ENCODE data around the gene ZNF106. TPM values are rescaled to one million over a fixed set of nuclear protein-coding genes. Genes with fewer than 3 reads are reported as not detected.

Gene ZNF106
- 20.0 and 20.5 TPM in 2 replicates for polyA plus RNA-seq (2013)

DNA sequence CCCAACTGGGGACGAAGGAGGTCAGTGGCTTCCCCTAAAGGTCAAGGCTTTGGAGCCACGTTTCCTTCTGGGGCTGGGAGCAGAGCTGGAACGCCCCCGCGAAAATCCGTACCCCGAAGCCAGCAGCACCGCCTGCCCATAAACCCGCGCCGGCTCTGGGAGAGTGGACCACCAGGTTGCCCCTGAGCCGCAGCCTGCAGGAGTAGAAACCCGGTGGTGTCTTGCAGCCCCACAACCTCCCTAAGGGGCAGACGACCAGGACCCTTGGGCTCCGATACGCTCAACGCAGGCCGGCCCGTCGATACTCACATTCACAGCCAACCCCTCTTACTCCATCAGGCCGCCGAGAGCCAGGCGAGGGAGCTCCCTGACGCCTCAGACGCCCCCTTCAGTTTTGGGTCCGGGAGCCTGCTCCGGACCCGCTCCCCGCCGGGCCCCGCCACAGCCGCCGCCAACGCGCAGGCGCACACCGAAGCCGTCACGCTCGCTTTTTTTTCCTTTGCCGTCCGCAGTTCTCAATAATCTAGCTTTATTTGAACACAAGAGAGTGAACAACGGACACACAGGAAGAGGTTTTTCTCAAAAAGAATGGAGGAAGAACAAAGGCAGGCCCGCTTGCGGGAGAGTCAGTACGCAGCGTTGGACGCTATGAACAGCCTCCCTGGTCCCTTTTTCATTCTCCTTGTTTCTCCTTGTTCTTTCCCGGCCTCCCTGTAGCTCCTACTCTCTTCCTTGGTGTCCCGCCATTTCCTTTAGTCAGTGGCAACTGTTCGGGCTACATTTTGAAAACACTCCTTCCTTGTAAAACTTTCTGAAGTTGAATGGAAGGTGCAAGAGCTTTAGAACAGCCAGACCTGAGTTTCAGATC, at the start of gene ZNF106:
ZNF106 (minus strand) TSS at position 471 of the 868 bp plus-strand sequence. CDS start 18,852 bp downstream, outside the sequence.
- peak within 1 kb of the TSS; percentile 86 for H3K4me3 ChIP-seq (ENCODE audit: low read depth, low read length)
- no peaks in the 10 kb centered on the region for H3K9me3 ChIP-seq (ENCODE audit: insufficient read depth, low read depth, low read length)
- H4K12ac ChIP-seq (ENCODE audit: low read depth, low read length) = peak within 1 kb of the TSS; percentile 98
- peaks cover 0 to 3% of the 10 kb centered on the region in 2 experiments for H3K4me1 ChIP-seq (ENCODE audit: control insufficient read depth in 1 of 2, insufficient read depth in 2 of 2, low read length in 2 of 2)
- peak within 1 kb of the TSS; percentile 3 for H2AK5ac ChIP-seq (ENCODE audit: low read length)
- H3K9ac ChIP-seq (ENCODE audit: low read length) = peak within 1 kb of the TSS; percentile 93
- H4K8ac ChIP-seq (ENCODE audit: low read depth, low read length) = peak within 1 kb of the TSS; percentile 96
- H3K79me2 ChIP-seq (ENCODE audit: control insufficient read depth, insufficient read depth, low read length, poor library complexity) = peaks cover 6% of the 10 kb centered on the region
- peak within 1 kb of the TSS; percentile 93 for H3K4me2 ChIP-seq (ENCODE audit: low read length)
- H3K23ac ChIP-seq (ENCODE audit: low read length) = no peak within 1 kb of the TSS
- H3K79me1 ChIP-seq (ENCODE audit: low read length) = peaks cover 15% of the 10 kb centered on the region
- H3K14ac ChIP-seq (ENCODE audit: low read length) = peak within 1 kb of the TSS; percentile 94
- H3K27me3 ChIP-seq (ENCODE audit: insufficient read depth, low read length) = no peaks in the 10 kb centered on the region
- H2AFZ ChIP-seq (ENCODE audit: insufficient read depth, low read length, poor library complexity) = peak within 1 kb of the TSS; percentile 95
- no peaks in the 10 kb centered on the region for H3K36me3 ChIP-seq (ENCODE audit: control insufficient read depth in 1 of 2, insufficient read depth in 2 of 2, low read length in 2 of 2)
- peak within 1 kb of the TSS; percentile 86 for H2BK5ac ChIP-seq (ENCODE audit: low read depth, low read length, poor library complexity)
- H2BK120ac ChIP-seq (ENCODE audit: insufficient read depth, low read length, poor library complexity) = peak within 1 kb of the TSS; percentile 95
- peak; percentile 81 to 95 for DNase-seq
- WGBS (ENCODE audit: extremely low coverage, insufficient coverage, insufficient read length) = no CpG with 5 or more reads among the region's 51 CpGs
- H4K91ac ChIP-seq (ENCODE audit: low read depth, low read length) = peak within 1 kb of the TSS; percentile 93
- peak within 1 kb of the TSS; percentile 98 for H3K4ac ChIP-seq (ENCODE audit: low read depth, low read length)
- peak within 1 kb of the TSS; percentile 81 for H3K27ac ChIP-seq (ENCODE audit: low read depth, low read length)
- no peak within 1 kb of the TSS for H2BK12ac ChIP-seq (ENCODE audit: low read length)
- peak within 1 kb of the TSS; percentile 97 for H3K18ac ChIP-seq (ENCODE audit: low read length)

DNA sequence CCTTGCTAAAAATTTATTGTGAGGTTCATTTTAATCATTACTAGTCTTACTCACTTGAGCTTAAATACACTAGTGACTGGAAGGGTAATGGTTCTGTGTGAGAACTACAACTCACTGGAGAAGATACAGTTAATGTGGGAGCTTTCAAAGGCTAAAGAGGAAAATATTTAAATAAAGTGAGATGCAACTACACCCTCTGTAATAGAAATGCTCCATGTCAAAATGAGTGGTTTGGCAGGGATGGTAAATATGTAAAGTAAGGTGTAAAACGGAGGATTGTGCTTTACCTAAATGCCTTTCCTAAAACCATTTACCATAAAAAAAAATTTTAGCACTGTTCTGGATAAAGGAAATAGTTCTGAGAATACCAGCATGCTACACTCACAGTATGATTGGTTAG, 42.3 kb upstream of the ZNF106 start:
- no peak overlapping the region for H3K18ac ChIP-seq (ENCODE audit: low read length)
- H3K9ac ChIP-seq (ENCODE audit: low read length) = no peak overlapping the region
- no peak overlapping the region for H3K4ac ChIP-seq (ENCODE audit: low read depth, low read length)
- no CpG with 5 or more reads among the region's 1 CpG for WGBS (ENCODE audit: extremely low coverage, insufficient coverage, insufficient read length)
- no peaks in the 10 kb centered on the region for H3K79me1 ChIP-seq (ENCODE audit: low read length)
- no peak overlapping the region for H3K14ac ChIP-seq (ENCODE audit: low read length)
- H3K36me3 ChIP-seq (ENCODE audit: control insufficient read depth in 1 of 2, insufficient read depth in 2 of 2, low read length in 2 of 2) = peaks cover 11 to 12% of the 10 kb centered on the region in 2 experiments
- H2AFZ ChIP-seq (ENCODE audit: insufficient read depth, low read length, poor library complexity) = no peak overlapping the region
- no peaks in the 10 kb centered on the region for H3K9me3 ChIP-seq (ENCODE audit: insufficient read depth, low read depth, low read length)
- no peak overlapping the region for H3K4me3 ChIP-seq (ENCODE audit: low read depth, low read length)
- H3K27me3 ChIP-seq (ENCODE audit: insufficient read depth, low read length) = no peaks in the 10 kb centered on the region
- no peak overlapping the region for H2BK12ac ChIP-seq (ENCODE audit: low read length)
- no peak overlapping the region for H3K23ac ChIP-seq (ENCODE audit: low read length)
- no peak overlapping the region for H4K12ac ChIP-seq (ENCODE audit: low read depth, low read length)
- no peak overlapping the region for H3K27ac ChIP-seq (ENCODE audit: low read depth, low read length)
- H3K4me1 ChIP-seq (ENCODE audit: control insufficient read depth in 1 of 2, insufficient read depth in 2 of 2, low read length in 2 of 2) = no peaks in the 10 kb centered on the region
- no peaks in the 10 kb centered on the region for H3K79me2 ChIP-seq (ENCODE audit: control insufficient read depth, insufficient read depth, low read length, poor library complexity)
- no peak overlapping the region for H2AK5ac ChIP-seq (ENCODE audit: low read length)
- no peak overlapping the region for H2BK120ac ChIP-seq (ENCODE audit: insufficient read depth, low read length, poor library complexity)
- H2BK5ac ChIP-seq (ENCODE audit: low read depth, low read length, poor library complexity) = no peak overlapping the region
- DNase-seq = no peak
- H4K8ac ChIP-seq (ENCODE audit: low read depth, low read length) = no peak overlapping the region
- no peak overlapping the region for H3K4me2 ChIP-seq (ENCODE audit: low read length)
- H4K91ac ChIP-seq (ENCODE audit: low read depth, low read length) = no peak overlapping the region

DNA sequence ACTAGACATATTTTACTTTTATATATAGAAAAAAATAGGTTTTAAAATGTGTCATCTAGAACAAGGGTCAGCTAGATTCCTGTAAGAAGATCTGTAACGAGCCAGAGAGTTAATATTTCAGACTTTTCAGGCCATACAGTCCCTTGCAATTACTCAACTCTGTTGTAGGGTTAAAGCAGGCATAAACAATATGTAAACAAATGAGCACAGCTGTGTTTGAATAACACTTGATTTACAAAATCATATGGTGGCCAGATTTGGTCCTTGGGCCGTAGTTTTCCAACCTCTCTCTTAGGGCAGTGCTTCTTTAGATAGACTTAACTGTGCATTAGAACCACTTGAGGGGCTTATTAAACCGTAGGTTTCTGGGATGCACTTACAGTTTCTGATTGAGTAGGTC, 38.0 kb upstream of the ZNF106 start:
- H3K4me2 ChIP-seq (ENCODE audit: low read length) = no peak overlapping the region
- H2BK120ac ChIP-seq (ENCODE audit: insufficient read depth, low read length, poor library complexity) = no peak overlapping the region
- H3K79me2 ChIP-seq (ENCODE audit: control insufficient read depth, insufficient read depth, low read length, poor library complexity) = no peaks in the 10 kb centered on the region
- no peak overlapping the region for H3K27ac ChIP-seq (ENCODE audit: low read depth, low read length)
- H4K8ac ChIP-seq (ENCODE audit: low read depth, low read length) = no peak overlapping the region
- DNase-seq = no peak
- no peak overlapping the region for H3K14ac ChIP-seq (ENCODE audit: low read length)
- no peak overlapping the region for H2BK5ac ChIP-seq (ENCODE audit: low read depth, low read length, poor library complexity)
- no peak overlapping the region for H2BK12ac ChIP-seq (ENCODE audit: low read length)
- no peak overlapping the region for H2AK5ac ChIP-seq (ENCODE audit: low read length)
- H3K4me3 ChIP-seq (ENCODE audit: low read depth, low read length) = no peak overlapping the region
- no peak overlapping the region for H2AFZ ChIP-seq (ENCODE audit: insufficient read depth, low read length, poor library complexity)
- no peak overlapping the region for H3K4ac ChIP-seq (ENCODE audit: low read depth, low read length)
- H3K4me1 ChIP-seq (ENCODE audit: control insufficient read depth in 1 of 2, insufficient read depth in 2 of 2, low read length in 2 of 2) = no peaks in the 10 kb centered on the region
- H4K91ac ChIP-seq (ENCODE audit: low read depth, low read length) = no peak overlapping the region
- no peak overlapping the region for H3K9ac ChIP-seq (ENCODE audit: low read length)
- H3K79me1 ChIP-seq (ENCODE audit: low read length) = no peaks in the 10 kb centered on the region
- H3K18ac ChIP-seq (ENCODE audit: low read length) = no peak overlapping the region
- no peak overlapping the region for H4K12ac ChIP-seq (ENCODE audit: low read depth, low read length)
- H3K23ac ChIP-seq (ENCODE audit: low read length) = no peak overlapping the region
- no CpG with 5 or more reads among the region's 3 CpGs for WGBS (ENCODE audit: extremely low coverage, insufficient coverage, insufficient read length)
- no peaks in the 10 kb centered on the region for H3K27me3 ChIP-seq (ENCODE audit: insufficient read depth, low read length)
- H3K36me3 ChIP-seq (ENCODE audit: control insufficient read depth in 1 of 2, insufficient read depth in 2 of 2, low read length in 2 of 2) = peaks cover 17 to 18% of the 10 kb centered on the region in 2 experiments
- H3K9me3 ChIP-seq (ENCODE audit: insufficient read depth, low read depth, low read length) = no peaks in the 10 kb centered on the region

DNA sequence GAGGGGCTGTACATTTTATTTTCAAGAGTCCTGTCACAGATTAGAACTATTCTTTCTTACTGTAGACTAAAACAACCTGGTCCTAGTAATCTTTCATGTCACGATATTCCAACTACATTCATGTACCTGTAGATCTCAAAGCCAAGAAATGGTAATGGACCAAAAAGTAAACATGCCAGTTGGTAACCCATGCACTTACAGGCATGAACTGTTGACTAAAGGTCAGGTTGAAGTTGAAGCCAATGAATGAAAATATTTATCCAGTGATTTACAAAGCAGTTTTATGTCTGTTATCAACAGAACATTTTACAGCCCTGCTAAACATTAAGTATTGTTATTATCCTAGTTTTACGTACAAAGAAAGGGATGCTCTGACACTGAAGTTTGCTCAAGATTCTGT, 32.4 kb upstream of the ZNF106 start:
- no peak for DNase-seq
- H3K4ac ChIP-seq (ENCODE audit: low read depth, low read length) = no peak overlapping the region
- H4K91ac ChIP-seq (ENCODE audit: low read depth, low read length) = no peak overlapping the region
- no peak overlapping the region for H3K9ac ChIP-seq (ENCODE audit: low read length)
- H3K36me3 ChIP-seq (ENCODE audit: control insufficient read depth in 1 of 2, insufficient read depth in 2 of 2, low read length in 2 of 2) = peaks cover 13 to 20% of the 10 kb centered on the region in 2 experiments
- H3K9me3 ChIP-seq (ENCODE audit: insufficient read depth, low read depth, low read length) = no peaks in the 10 kb centered on the region
- WGBS (ENCODE audit: extremely low coverage, insufficient coverage, insufficient read length) = no CpG with 5 or more reads among the region's 2 CpGs
- no peaks in the 10 kb centered on the region for H3K4me1 ChIP-seq (ENCODE audit: control insufficient read depth in 1 of 2, insufficient read depth in 2 of 2, low read length in 2 of 2)
- H4K12ac ChIP-seq (ENCODE audit: low read depth, low read length) = no peak overlapping the region
- H3K79me2 ChIP-seq (ENCODE audit: control insufficient read depth, insufficient read depth, low read length, poor library complexity) = no peaks in the 10 kb centered on the region
- no peak overlapping the region for H3K4me3 ChIP-seq (ENCODE audit: low read depth, low read length)
- no peak overlapping the region for H3K18ac ChIP-seq (ENCODE audit: low read length)
- H3K27ac ChIP-seq (ENCODE audit: low read depth, low read length) = no peak overlapping the region
- H3K14ac ChIP-seq (ENCODE audit: low read length) = no peak overlapping the region
- no peak overlapping the region for H2AK5ac ChIP-seq (ENCODE audit: low read length)
- H3K4me2 ChIP-seq (ENCODE audit: low read length) = no peak overlapping the region
- H3K23ac ChIP-seq (ENCODE audit: low read length) = no peak overlapping the region
- H2BK5ac ChIP-seq (ENCODE audit: low read depth, low read length, poor library complexity) = no peak overlapping the region
- no peak overlapping the region for H2BK12ac ChIP-seq (ENCODE audit: low read length)
- no peak overlapping the region for H2AFZ ChIP-seq (ENCODE audit: insufficient read depth, low read length, poor library complexity)
- no peaks in the 10 kb centered on the region for H3K27me3 ChIP-seq (ENCODE audit: insufficient read depth, low read length)
- H2BK120ac ChIP-seq (ENCODE audit: insufficient read depth, low read length, poor library complexity) = no peak overlapping the region
- H3K79me1 ChIP-seq (ENCODE audit: low read length) = no peaks in the 10 kb centered on the region
- H4K8ac ChIP-seq (ENCODE audit: low read depth, low read length) = no peak overlapping the region

Measured in trophoblast cell (in vitro differentiated cells and primary cell).